AG09309 (cell line): ENCODE results near the gene NRAS.

Experiments used
- DNase-seq: peaks from one replicate; pipeline ENCODE4 v3.0.0-alpha.2; 2010; ENCODE audit warnings: low read depth
- H3K4me3 ChIP-seq: 2 replicates; pipeline ENCODE4 v1.5.1; 2011; ENCODE audit warnings: mild to moderate bottlenecking, low read depth, low read length, moderate library complexity; ENCODE audit not compliant: control insufficient read depth
- CTCF ChIP-seq: IDR thresholded peaks from 2 replicates; pipeline ENCODE4 v1.5.1; 2011; ENCODE audit warnings: mild to moderate bottlenecking, low read depth, low read length, inconsistent platforms; ENCODE audit not compliant: insufficient read depth, control insufficient read depth; ENCODE audit errors: missing control alignments

Gene NRAS

GRCh38 chr1:114666954-114667353, 49.6 kb downstream of the NRAS start:
- no peak overlapping the region for H3K4me3 ChIP-seq
- DNase-seq, result no peak
- no peak for TF ChIP-seq CTCF

GRCh38 chr1:114660238-114660637, 56.3 kb downstream of the NRAS start:
- DNase-seq, result no peak
- no peak overlapping the region for H3K4me3 ChIP-seq
- no peak for TF ChIP-seq CTCF
